NCI-H2227 (cell line): Measurements from ENCODE around the gene SLC25A52.
"Not testable (repeated sequence)": the region's sequence is repeated elsewhere in the genome, so short reads cannot be mapped to it uniquely, and the experiment has no call there.

Experiments
- DNase-seq: peaks from one replicate; lab custom pipeline; 2025; ENCODE audit not compliant: unreplicated experiment; lab: John Stamatoyannopoulos, UW

SLC25A52 gene, protein sequence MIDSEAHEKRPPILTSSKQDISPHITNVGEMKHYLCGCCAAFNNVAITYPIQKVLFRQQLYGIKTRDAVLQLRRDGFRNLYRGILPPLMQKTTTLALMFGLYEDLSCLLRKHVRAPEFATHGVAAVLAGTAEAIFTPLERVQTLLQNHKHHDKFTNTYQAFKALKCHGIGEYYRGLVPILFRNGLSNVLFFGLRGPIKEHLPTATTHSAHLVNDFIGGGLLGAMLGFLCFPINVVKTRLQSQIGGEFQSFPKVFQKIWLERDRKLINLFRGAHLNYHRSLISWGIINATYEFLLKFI

DNA sequence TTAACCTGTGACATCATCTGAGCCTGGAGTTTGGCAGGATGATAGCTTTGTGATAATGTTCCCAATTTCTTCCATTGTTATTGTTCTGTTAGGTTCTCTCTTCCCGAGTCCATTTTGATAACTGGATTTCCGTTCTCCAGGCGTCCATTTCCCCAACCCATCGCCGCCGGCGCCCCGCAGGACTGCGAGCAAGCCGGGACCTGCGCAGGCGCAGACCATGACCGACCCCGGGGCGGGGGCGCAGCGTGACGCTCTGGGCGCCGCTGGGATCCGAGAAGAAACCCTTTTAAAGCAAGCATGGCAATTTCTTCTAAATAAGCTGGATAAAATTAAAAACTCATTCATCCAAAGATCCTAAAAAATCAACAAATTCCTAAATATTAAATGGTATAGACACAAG is at the start of gene SLC25A52:
Gene SLC25A52 (minus strand): TSS at position 186 of the 400 bp plus-strand sequence. CDS start 219 bp downstream, outside the sequence.
- DNase-seq: peak; percentile 59

DNA sequence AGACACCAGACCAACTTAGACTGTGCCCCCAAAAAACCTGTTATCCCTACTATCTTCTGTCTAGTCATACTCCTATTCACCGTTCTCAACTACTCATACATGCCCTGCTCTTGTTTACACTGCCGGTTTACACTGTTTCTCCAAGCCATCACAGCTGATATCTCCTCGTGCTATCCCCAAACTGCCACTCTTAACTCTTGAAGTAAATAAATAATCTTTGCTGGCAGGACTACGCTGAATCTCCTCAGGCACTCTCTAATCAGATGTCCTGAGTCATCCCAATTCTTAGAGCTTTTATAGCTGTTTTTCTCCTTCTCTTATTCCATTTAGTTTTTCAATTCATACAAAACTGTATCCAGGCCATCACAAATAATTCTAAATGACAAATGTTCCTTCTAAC is 48.4 kb upstream of the SLC25A52 start:
- not testable (repeated sequence) for DNase-seq

DNA sequence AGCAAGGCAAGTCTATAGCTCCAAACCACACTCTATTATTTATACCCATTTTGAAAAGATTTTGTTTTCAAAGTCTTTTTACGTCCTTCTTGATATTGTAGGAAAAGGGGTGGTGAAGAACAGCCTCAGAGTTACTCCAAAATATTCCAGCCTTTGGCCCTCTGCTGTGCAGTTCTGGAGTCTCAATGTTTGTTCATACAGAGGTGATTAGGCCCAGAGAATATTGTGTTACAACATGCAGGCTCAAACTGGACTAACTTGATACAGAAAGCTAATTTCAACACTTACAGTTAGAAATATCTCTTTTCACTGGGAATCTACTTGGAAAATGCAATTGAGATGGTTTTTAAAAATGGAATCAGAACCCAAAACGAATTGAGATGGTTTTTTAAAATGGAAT is 40.4 kb upstream of the SLC25A52 start:
- DNase-seq: no peak

GRCh38 chr18:31799257-31799656 is 38.6 kb upstream of the SLC25A52 start:
- DNase-seq: not testable (repeated sequence)

DNA sequence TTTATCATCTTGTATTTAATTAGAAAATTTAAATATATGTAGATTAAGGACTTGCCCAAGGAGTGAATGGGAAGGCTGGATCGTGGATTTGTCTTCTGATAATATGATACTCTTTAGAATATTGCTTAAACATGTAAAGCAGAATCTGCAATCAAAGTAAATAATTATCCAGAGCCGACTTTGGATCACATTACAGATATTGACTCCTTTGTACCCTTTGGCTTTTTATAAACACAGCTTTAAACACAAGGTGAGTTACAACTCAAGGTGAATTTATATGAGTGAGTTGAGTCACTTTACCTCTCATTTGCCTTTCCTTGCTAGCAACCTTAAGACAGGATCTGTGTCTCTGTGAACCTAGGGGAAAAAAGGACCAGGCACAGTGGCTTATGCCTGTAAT is 37.7 kb upstream of the SLC25A52 start:
- DNase-seq: no peak

- DNase-seq: no peak
Observed at GRCh38 chr18:31795747-31796146, 35.1 kb upstream of the SLC25A52 start.

DNA sequence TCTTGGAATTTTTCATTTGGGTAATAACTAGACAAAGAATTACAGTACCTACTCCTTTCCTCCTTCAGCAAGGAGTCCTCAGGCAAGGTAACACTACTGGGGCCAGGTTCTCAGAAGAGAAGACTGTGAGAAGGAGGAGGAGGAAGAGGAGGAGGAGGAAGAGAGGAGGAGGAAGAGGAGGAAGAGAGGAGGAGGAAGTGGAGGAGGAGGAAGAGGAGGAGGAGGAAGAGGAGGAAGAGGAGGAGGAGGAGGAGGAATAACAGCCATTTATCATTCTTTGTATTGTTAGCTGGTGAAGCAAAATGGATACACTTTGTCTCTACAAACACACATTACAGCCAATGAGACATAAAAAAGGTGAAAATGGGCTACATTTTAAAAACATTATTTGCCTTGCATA is 32.9 kb upstream of the SLC25A52 start:
- DNase-seq: no peak

DNA sequence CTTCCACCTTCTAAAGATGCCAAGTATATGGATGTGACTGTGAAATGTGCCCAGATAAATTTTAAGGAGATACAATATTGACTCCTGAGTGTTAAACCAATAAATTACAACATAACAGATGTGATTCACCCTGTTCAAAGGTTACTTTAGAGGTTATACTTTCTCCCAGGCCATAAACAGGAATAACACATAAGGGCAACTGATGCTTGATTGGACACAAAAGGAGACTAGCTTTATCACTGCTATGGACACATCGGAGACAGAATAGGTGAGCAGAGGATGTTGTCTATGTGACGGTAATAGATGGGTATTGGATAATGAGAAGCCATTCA is 31.9 kb upstream of the SLC25A52 start:
- no peak for DNase-seq

DNA sequence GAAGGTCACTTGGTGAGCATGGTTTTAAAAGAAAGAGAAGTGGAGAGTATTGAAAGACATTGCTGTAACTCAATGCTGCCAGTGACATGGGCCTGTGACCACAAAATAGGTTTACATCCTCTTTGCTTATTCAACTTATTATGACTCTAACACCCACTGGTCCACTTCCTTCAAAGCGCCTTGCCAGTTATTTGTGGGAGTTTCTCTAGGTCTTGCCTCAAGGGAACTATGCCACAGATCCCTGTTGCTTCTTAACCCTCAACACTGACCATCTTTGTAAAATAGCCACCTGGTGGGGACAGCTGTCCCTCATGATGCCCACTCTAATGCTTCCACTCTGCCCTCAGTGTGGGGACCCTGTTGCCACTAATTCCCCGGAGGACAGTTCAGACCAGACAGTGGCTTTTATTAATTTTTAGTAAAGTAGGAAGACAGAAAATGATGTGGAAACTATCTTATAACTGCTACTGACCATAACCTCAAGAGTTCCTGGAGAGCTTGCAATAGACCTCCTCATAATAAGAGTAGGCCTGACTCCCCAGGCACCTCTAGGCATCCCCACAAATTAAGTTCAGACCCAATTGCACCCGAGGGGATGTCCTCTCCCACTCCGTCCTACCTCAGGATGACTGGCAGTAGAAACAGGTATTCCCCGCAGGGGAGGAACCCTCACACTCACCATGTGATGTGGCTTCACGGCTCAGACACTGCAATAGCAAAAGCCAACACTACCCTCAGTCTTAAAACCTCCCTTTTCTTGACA is 31.3 kb upstream of the SLC25A52 start:
- no peak for DNase-seq

DNA sequence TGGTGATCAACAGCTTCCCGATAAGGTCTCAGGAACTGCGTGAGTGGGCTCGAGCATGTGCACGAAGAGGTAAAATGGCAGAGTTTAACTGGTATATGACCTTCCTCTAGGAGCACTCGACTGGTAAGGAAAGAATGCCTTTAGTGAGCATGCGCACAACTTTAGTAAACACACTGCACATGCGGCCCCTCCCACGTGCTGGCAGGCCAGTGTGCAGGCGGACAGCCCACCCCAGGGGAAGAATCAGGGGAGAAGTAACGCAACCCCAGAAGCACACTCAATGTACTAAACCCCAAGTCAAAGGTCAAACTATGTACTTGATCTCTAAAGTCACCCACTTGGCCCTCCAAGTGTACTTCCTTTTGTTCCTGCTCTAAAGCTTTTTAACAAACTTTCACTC is 28.7 kb upstream of the SLC25A52 start:
- peak; percentile 45 for DNase-seq

- no peak for DNase-seq
Observed at GRCh38 chr18:31783059-31783458, 22.4 kb upstream of the SLC25A52 start.

DNA sequence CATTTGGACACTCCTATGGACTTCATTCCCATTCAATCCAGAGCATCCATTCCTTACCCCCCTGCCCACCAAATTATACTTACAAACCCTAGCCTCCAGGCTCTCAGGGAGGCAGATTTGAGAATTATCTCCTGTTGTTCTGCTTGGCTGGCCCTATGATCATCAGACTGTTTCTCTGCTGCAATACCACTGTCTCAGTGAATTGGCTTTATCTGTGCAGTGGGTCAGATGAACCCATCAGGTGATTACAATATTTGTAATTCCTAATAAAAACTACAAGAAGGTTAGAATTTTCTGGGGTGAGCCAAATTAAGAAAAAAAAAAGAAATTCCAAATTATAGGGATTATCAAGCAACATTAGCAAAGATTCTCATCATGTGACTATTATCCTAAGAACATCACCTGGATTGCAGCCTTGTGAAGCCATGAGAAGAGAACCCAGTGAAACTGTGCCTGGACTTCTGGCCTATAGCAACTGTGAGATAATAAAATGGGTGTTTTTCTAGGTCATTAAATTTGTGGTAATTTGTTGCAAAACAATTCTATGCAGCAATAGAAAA is 17.8 kb upstream of the SLC25A52 start:
- no peak for DNase-seq

DNA sequence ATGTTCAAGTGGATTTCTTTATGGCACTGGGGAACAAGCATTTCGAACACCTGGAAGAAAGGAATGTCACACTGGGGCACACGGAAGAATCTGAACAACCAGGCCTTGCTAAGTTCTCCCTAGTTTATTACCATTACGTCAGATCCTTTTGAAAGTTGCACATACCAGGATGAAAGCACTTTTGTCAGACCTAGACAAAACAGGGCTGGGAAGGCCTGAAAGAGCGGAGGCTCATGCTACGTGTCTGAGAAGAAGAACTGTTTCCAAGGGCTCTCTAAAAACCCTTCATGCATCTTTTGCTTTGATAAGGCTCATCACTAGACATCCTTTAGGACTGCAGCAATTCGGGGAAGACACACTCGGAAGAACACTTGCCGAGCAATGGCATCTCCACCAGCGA is 15.4 kb upstream of the SLC25A52 start:
- no peak for DNase-seq

DNA sequence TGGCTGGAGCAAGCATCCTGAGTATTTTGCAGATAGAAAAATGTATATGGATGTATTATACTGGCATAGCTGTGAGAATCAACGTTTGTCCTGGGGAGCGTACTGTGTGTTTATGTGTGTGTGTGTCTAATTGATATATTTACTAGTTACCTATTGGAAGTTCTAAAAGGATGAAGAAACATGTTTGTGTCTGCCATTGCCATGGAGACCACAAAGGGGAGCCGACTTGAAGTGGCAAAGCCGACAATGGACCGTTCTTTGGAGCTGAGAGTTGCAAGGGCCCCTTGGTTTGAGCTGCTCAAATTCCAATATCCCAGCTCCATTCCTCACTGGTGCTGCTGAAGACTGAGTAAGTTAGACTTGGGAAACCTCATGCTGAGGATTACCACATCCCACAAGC is 14.3 kb upstream of the SLC25A52 start:
- no peak for DNase-seq

DNA sequence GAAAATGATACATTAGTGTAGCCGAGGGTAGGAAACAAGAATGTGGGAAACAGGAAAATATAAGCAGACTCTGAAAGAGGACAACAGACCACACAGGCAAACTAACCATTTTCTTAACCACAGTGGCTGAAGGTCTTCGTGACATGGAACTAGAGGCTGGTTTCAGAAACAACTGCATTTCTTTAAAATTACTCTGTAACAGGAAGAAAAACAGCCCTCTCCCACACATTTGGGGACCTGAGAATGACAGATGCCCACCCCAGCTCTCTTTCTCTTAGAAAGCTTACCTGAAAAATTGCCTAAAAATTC is 13.8 kb upstream of the SLC25A52 start:
- no peak for DNase-seq

- no peak for DNase-seq
Observed at GRCh38 chr18:31773774-31774476, 13.2 kb upstream of the SLC25A52 start.

DNA sequence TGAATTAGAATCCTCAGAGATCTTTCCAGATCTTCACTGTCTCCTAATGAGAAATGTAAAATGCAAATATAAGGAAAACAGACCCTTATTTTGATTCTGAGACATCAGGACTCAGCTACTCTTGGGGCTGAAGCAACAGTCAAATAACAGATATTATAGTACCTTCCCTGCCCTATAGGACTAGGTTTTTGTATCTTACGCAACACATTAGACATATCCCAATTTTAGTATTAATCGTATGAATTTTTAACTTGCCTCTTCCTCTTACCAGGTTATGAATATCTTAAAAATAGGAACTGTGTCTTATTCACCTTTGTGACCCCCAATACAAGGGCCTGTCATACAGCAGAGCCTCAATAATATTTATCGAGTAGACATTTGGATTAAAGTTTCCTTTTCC is 12.0 kb upstream of the SLC25A52 start:
- no peak for DNase-seq

DNA sequence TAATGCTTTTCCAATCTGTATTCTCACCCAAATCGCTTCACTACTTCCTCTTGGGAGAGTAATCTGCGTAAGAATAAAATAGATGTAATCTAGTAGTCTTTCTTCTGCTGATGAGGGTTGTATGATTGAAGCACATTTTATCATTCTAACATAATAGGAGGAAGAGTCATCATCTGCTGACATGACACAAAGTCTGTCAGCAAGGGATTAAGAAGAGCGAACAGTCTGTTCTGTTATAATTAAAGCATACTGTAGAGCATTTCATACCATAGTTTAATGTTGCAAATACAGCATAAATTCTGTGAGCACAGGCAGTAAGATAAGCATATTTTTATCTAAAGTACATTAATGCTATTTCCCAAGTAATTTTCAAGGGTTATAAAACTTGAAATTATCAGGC is 10.4 kb downstream of the SLC25A52 start:
- DNase-seq: no peak

DNA sequence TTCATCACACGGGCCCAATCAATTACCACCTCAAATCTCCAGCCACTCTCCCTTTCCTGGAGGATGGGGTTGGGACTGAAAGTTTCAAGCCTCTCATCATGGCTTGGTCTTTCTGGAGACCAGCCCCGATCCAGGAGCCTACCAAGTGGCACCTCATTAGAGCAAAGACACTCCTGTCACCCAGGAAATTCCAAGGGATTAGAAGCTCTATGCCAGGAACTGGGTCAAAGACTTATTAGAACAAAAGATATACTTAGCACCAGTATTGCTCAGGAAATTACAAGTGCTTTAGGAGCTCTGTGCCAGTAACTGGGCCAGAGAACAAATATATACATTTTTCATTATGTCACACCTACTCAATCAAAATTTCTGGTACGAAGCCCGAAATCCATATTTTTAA is 14.3 kb downstream of the SLC25A52 start:
- DNase-seq: no peak

DNA sequence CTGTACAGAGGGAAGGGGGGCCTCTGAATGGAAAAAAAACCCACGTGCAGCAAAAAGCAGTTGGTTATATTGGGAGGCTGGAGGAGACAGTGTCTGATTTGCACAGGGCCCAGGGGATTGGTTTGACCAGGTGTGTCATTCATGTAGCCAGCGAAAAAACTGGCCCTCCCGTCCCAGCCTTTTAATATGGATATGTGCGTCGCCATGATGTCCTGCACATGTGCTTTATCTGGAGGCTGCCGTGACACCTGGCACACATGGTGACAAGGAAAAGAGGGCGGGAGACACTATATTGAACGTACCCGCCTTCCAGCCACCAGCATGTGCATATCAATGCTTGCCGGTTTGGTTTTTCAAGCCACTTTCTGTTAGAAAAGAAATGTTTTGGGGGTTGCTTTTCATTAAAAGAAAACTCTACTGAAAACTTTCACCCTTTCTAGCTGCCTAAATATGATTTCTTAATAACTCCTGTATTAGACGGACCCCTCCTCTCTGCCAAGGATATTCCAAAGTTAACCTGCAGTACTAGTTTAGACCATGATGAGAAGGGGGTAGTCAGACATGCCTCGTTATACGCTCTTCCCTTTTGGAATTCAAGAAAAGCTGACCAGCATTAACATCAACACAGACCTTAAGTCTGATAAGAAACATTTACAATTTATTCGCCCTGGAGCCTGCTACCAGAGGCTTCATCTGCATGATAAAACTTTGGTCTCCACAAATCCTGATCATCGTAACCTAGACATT is 16.2 kb downstream of the SLC25A52 start:
- no peak for DNase-seq

DNA sequence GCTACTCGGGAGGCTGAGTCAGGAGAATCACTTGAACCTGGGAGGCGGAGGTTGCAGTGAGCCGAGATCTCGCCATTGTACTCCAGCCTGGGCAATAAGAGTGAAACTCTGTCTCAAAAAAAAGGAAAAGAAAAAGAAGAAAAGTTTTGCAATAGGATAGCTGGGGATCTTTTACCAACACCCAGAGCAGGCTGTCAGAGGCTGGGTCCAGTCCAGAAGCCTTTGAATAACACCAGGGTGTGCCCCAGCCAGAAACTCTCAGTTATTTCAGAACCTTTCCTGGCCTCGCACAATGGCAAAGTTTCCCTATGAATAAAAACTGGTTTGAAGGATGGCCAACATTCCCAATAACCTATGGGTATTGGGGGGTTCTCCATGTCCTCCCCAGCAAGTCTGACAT is 17.1 kb downstream of the SLC25A52 start:
- not testable (repeated sequence) for DNase-seq
